SU-DHL-6 (cell line): Measurements from ENCODE around the gene C2orf15.

Source experiments
- CTCF ChIP-seq: fragments of 200-600 bp; sonication (generic); IDR thresholded peaks from one replicate; pipeline ENCODE4 v1.5.1; 2017; ENCODE audit warnings: antibody characterized with exemption, mild to moderate bottlenecking, low read length, moderate library complexity; ENCODE audit not compliant: insufficient read depth, poor library complexity, severe bottlenecking
- EZH2phosphoT487 ChIP-seq: fragments of 200-600 bp; sonication (generic), shearing (Covaris generic); conservative IDR thresholded peaks from 2 replicates; pipeline ENCODE4 v1.6.1; 2018; ENCODE audit warnings: mild to moderate bottlenecking, antibody characterized with exemption, low read length, moderate library complexity, mixed read lengths

GRCh38 chr2:99158599-99158998 is 17.1 kb downstream of the C2orf15 start:
- no peak for TF ChIP-seq CTCF
- TF ChIP-seq EZH2phosphoT487: no peak
